Measurements from ENCODE around the gene GPR132.

- no peak for TF ChIP-seq POLR2A (IDR thresholded peaks at IDR 0.05)
- TF ChIP-seq EP300 (IDR thresholded peaks at IDR 0.05; ENCODE audit: low read depth): no peak
- no peak for TF ChIP-seq CTCF (IDR thresholded peaks at IDR 0.05)
Measured at GRCh38 chr14:105029402-105029801, 35.8 kb downstream of the GPR132 start.
